H9 (cell line): ENCODE results near the gene OR51E1. TPM values are rescaled to one million over a fixed set of nuclear protein-coding genes. Genes with fewer than 3 reads are reported as not detected.

ENCODE experiments used
- DNase-seq: peaks from one replicate; pipeline ENCODE4 v3.0.0-alpha.2; 2017
- H2AFZ ChIP-seq: one replicate; pipeline ENCODE4 v1.6.1; 2013; ENCODE audit warnings: mild to moderate bottlenecking, low read length, control low read depth, moderate library complexity
- H2AK5ac ChIP-seq: 2 replicates; pipeline ENCODE4 v1.6.1; 2013; ENCODE audit warnings: low read length, control low read depth, mixed read lengths; ENCODE audit not compliant: insufficient read length
- H2BK120ac ChIP-seq: one replicate; pipeline ENCODE4 v1.6.1; 2013; ENCODE audit warnings: low read depth, mild to moderate bottlenecking, low read length, control low read depth, inconsistent platforms; ENCODE audit not compliant: poor library complexity, severe bottlenecking
- H2BK12ac ChIP-seq: 2 replicates; pipeline ENCODE4 v1.6.1; 2013; ENCODE audit warnings: low read length, control low read depth, mixed read lengths, low read depth; ENCODE audit not compliant: insufficient read length
- H2BK15ac ChIP-seq: 2 replicates; pipeline ENCODE4 v1.6.1; 2013; ENCODE audit warnings: low read depth, low read length, control low read depth
- H2BK20ac ChIP-seq: one replicate; pipeline ENCODE4 v1.6.1; 2013; ENCODE audit warnings: low read depth, mild to moderate bottlenecking, low read length, control low read depth, inconsistent platforms; ENCODE audit not compliant: poor library complexity, severe bottlenecking
- H2BK5ac ChIP-seq: 2 replicates; pipeline ENCODE4 v1.6.1; 2013; ENCODE audit warnings: low read length, control low read depth, mixed read lengths; ENCODE audit not compliant: insufficient read length
- H3K14ac ChIP-seq: 2 replicates; pipeline ENCODE4 v1.6.1; 2013; ENCODE audit warnings: low read length, control low read depth; ENCODE audit not compliant: insufficient read depth
- H3K18ac ChIP-seq: 2 replicates; pipeline ENCODE4 v1.6.1; 2013; ENCODE audit warnings: low read depth, mild to moderate bottlenecking, mixed read lengths, low read length, control low read depth; ENCODE audit not compliant: insufficient read length
- H3K23ac ChIP-seq: 2 replicates; pipeline ENCODE4 v1.6.1; 2013; ENCODE audit warnings: low read length, control low read depth, mixed read lengths, low read depth; ENCODE audit not compliant: insufficient read length
- H3K23me2 ChIP-seq: 2 replicates; pipeline ENCODE4 v1.6.1; 2013; ENCODE audit warnings: low read depth, mild to moderate bottlenecking, mixed read lengths, low read length, control low read depth; ENCODE audit not compliant: insufficient read length, poor library complexity, severe bottlenecking
- H3K27ac ChIP-seq: 2 replicates; pipeline ENCODE4 v1.5.1; 2013; ENCODE audit warnings: low read length, control low read depth, mixed read lengths, low read depth; ENCODE audit not compliant: insufficient read length
- H3K27me3 ChIP-seq: 2 replicates; pipeline ENCODE4 v1.6.1; 2013; ENCODE audit warnings: low read length, control low read depth, inconsistent platforms; ENCODE audit not compliant: insufficient read depth
- H3K4ac ChIP-seq: 2 replicates; pipeline ENCODE4 v1.6.1; 2013; ENCODE audit warnings: low read depth, mild to moderate bottlenecking, control low read depth, inconsistent platforms, low read length, moderate library complexity
- H3K4me1 ChIP-seq: 2 replicates; pipeline ENCODE4 v1.6.1; 2013; ENCODE audit warnings: low read length, control low read depth, inconsistent platforms; ENCODE audit not compliant: insufficient read depth
- H3K4me2 ChIP-seq: 2 replicates; pipeline ENCODE4 v1.6.1; 2013; ENCODE audit warnings: low read length, control low read depth, mixed read lengths; ENCODE audit not compliant: insufficient read length, insufficient read depth
- H3K56ac ChIP-seq: 2 replicates; pipeline ENCODE4 v1.6.1; 2013; ENCODE audit warnings: low read depth, mild to moderate bottlenecking, mixed read lengths, low read length, control low read depth; ENCODE audit not compliant: insufficient read length
- H3K79me1 ChIP-seq: 2 replicates; pipeline ENCODE4 v1.6.1; 2013; ENCODE audit warnings: low read depth, mild to moderate bottlenecking, moderate library complexity, low read length, control low read depth, inconsistent platforms; ENCODE audit not compliant: insufficient read depth, poor library complexity, severe bottlenecking
- H3K79me2 ChIP-seq: 2 replicates; pipeline ENCODE4 v1.6.1; 2013; ENCODE audit warnings: low read length, control low read depth, inconsistent platforms; ENCODE audit not compliant: insufficient read depth
- H3K9ac ChIP-seq: 2 replicates; pipeline ENCODE4 v1.6.1; 2013; ENCODE audit warnings: low read length, control low read depth, mixed read lengths; ENCODE audit not compliant: insufficient read length; ENCODE audit errors: extremely low read depth
- H3K9me3 ChIP-seq: one replicate; pipeline ENCODE4 v1.6.1; 2013; ENCODE audit warnings: low read depth, low read length, inconsistent platforms; ENCODE audit not compliant: control insufficient read depth
- H3T11ph ChIP-seq: one replicate; pipeline ENCODE4 v1.6.1; 2013; ENCODE audit warnings: mild to moderate bottlenecking, low read length, control low read depth, inconsistent platforms
- H4K20me1 ChIP-seq: one replicate; pipeline ENCODE4 v1.6.1; 2013; ENCODE audit not compliant: control insufficient read depth, insufficient read length, insufficient read depth
- H4K5ac ChIP-seq: 2 replicates; pipeline ENCODE4 v1.6.1; 2013; ENCODE audit warnings: low read depth, mild to moderate bottlenecking, mixed read lengths, low read length, control low read depth; ENCODE audit not compliant: insufficient read length
- H4K8ac ChIP-seq: replicated peaks from 2 replicates; pipeline ENCODE4 v1.6.1; 2013; ENCODE audit warnings: low read length, control low read depth, mixed read lengths, low read depth; ENCODE audit not compliant: insufficient read length
- H4K91ac ChIP-seq: 2 replicates; pipeline ENCODE4 v1.6.1; 2013; ENCODE audit warnings: low read depth, mild to moderate bottlenecking, moderate library complexity, mixed read lengths, low read length, control low read depth; ENCODE audit not compliant: insufficient read length
- H3K27ac Mint-ChIP-seq, 3 experiments: 2 replicates in 2 of 3; 3 replicates in 1 of 3; pipeline ENCODE4 v1.8.0; 2020 to 2021; ENCODE audit warnings: mixed read lengths in 3 of 3, mild to moderate bottlenecking in 1 of 3, moderate library complexity in 1 of 3
- H3K27me3 Mint-ChIP-seq: 2 replicates; pipeline ENCODE4 v1.8.0; 2021; ENCODE audit warnings: low read depth, mild to moderate bottlenecking, moderate library complexity, mixed read lengths
- H3K36me3 Mint-ChIP-seq, 3 experiments: 2 replicates in 2 of 3; 3 replicates in 1 of 3; pipeline ENCODE4 v1.8.0; 2020 to 2021; ENCODE audit warnings: low read depth in 3 of 3, mixed read lengths in 3 of 3; ENCODE audit not compliant: insufficient read depth in 1 of 3
- H3K4me1 Mint-ChIP-seq, 2 experiments: 2 replicates each; pipeline ENCODE4 v1.8.0; 2020; ENCODE audit warnings: mixed read lengths in 2 of 2
- H3K4me3 Mint-ChIP-seq, 2 experiments: 2 replicates in 1 of 2; 3 replicates in 1 of 2; pipeline ENCODE4 v1.8.0; 2020 to 2021; ENCODE audit warnings: mild to moderate bottlenecking in 2 of 2, mixed read lengths in 2 of 2, moderate library complexity in 1 of 2
- H3K9me3 Mint-ChIP-seq, 2 experiments: 2 replicates in 1 of 2; 3 replicates in 1 of 2; pipeline ENCODE4 v1.8.0; 2020; ENCODE audit warnings: mild to moderate bottlenecking in 2 of 2, mixed read lengths in 2 of 2, moderate library complexity in 1 of 2
- whole genome bisulfite sequencing: extraction: QIAGEN DNeasy Blood & Tissue Kit; methylation state at CpG from one replicate; pipeline ENCODE4 v1.1.7; 2013; ENCODE audit warnings: missing lambda C conversion rate, low lambda C conversion rate, mixed read lengths; ENCODE audit not compliant: insufficient read length; ENCODE audit errors: extremely low coverage; 5-methylcytosine and 5-hydroxymethylcytosine counted together
- total RNA-seq: library from RNA; stranded (reverse); gene quantifications from 2 replicates; pipeline ENCODE4 v1.2.1, GENCODE V29; 2021
- TF ChIP-seq, protein P1 (sequence below): fragments of 200-600 bp; sonication (generic); conservative IDR thresholded peaks from 3 replicates; pipeline ENCODE4 v1.8.0; 2021; ENCODE audit warnings: antibody characterized with exemption, mild to moderate bottlenecking

The OR51E1 gene
- total RNA-seq, 1 experiment from 2014 or later: not detected

DNA sequence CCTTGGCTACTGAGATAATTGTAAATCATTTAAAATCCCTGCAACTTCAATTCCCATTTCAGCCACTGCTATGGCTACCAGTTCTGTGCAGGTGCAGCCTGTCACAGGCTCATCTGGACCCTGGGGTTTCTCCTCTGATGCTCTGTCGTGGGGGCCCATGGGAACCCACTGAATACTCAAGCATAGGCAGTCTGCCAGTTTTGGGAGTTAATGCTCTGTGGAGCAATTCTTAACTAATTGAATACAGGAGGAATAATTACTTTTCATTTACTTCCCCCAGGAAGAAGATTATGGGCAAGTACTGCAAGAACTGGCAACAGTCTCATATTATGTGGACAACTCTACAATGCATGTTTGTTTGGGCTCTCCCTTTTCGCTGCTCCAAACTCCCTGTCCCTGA lies 28.0 kb downstream of the OR51E1 start:
- H2BK12ac ChIP-seq: no peak overlapping the region
- H3T11ph ChIP-seq: no peak overlapping the region
- H3K27ac ChIP-seq: no peak overlapping the region
- H2BK15ac ChIP-seq: no peak overlapping the region
- H3K27me3 ChIP-seq: no peaks in the 10 kb centered on the region; the same call in 1 of the 2 replicates
- H4K5ac ChIP-seq: no peak overlapping the region
- no peak overlapping the region for H3K23ac ChIP-seq
- H2AK5ac ChIP-seq: no peak overlapping the region
- Mint-ChIP-seq H3K9me3 (no peaks in the 10 kb centered on the region), H3K4me1 (peaks cover 3% of the 10 kb centered on the region in 2 experiments; a peak in 3 of 4 replicates), H3K36me3 (no peaks in the 10 kb centered on the region), H3K27ac (no peak overlapping the region), H3K4me3 (no peak overlapping the region), H3K27me3 (no peaks in the 10 kb centered on the region)
- no peaks in the 10 kb centered on the region for H3K79me2 ChIP-seq
- no peak overlapping the region for H3K14ac ChIP-seq
- no peak for DNase-seq
- H3K18ac ChIP-seq: no peak overlapping the region
- H2AFZ ChIP-seq: no peak overlapping the region
- H3K56ac ChIP-seq: no peak overlapping the region
- WGBS: no CpG with 5 or more reads among the region's 2 CpGs
- H2BK5ac ChIP-seq: no peak overlapping the region
- peaks cover 2% of the 10 kb centered on the region; the same call in 1 of the 2 replicates for H3K4me1 ChIP-seq
- TF ChIP-seq, protein P1, sequence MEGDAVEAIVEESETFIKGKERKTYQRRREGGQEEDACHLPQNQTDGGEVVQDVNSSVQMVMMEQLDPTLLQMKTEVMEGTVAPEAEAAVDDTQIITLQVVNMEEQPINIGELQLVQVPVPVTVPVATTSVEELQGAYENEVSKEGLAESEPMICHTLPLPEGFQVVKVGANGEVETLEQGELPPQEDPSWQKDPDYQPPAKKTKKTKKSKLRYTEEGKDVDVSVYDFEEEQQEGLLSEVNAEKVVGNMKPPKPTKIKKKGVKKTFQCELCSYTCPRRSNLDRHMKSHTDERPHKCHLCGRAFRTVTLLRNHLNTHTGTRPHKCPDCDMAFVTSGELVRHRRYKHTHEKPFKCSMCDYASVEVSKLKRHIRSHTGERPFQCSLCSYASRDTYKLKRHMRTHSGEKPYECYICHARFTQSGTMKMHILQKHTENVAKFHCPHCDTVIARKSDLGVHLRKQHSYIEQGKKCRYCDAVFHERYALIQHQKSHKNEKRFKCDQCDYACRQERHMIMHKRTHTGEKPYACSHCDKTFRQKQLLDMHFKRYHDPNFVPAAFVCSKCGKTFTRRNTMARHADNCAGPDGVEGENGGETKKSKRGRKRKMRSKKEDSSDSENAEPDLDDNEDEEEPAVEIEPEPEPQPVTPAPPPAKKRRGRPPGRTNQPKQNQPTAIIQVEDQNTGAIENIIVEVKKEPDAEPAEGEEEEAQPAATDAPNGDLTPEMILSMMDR: no peak
- H3K9ac ChIP-seq: no peak overlapping the region
- H4K8ac ChIP-seq: no peak overlapping the region
- no peak overlapping the region for H4K91ac ChIP-seq
- H3K9me3 ChIP-seq: no peaks in the 10 kb centered on the region
- H3K23me2 ChIP-seq: no peaks in the 10 kb centered on the region
- H2BK120ac ChIP-seq: no peak overlapping the region
- H3K4me2 ChIP-seq: no peak overlapping the region
- no peaks in the 10 kb centered on the region for H4K20me1 ChIP-seq
- H2BK20ac ChIP-seq: no peak overlapping the region
- H3K4ac ChIP-seq: no peak overlapping the region
- H3K79me1 ChIP-seq: no peaks in the 10 kb centered on the region
